ENCODE results near the gene DIPK2B.

Gene DIPK2B

GRCh38 chrX:45200741-45201234 is at the start of gene DIPK2B:
DIPK2B (minus strand) TSS chrX:45200876; CDS start chrX:45200826, 50 bp downstream.
- DNase-seq, result no peak

GRCh38 chrX:45240301-45240700 is 39.6 kb upstream of the DIPK2B start:
- DNase-seq, result no peak

GRCh38 chrX:45238489-45238888 is 37.8 kb upstream of the DIPK2B start:
- DNase-seq, result no peak

GRCh38 chrX:45233531-45233930 is 32.9 kb upstream of the DIPK2B start:
- no peak for DNase-seq

- DNase-seq, result peak; percentile 21 to 45
Observed at GRCh38 chrX:45232139-45232538, 31.5 kb upstream of the DIPK2B start.

GRCh38 chrX:45230410-45230809 is 29.7 kb upstream of the DIPK2B start:
- DNase-seq, result no peak

GRCh38 chrX:45229348-45229747 is 28.7 kb upstream of the DIPK2B start:
- no peak for DNase-seq

GRCh38 chrX:45228126-45228525 is 27.4 kb upstream of the DIPK2B start:
- no peak for DNase-seq

GRCh38 chrX:45208121-45208856 is 7.6 kb upstream of the DIPK2B start:
- DNase-seq, result no peak

- no peak for DNase-seq
Observed at GRCh38 chrX:45202171-45202570, 1.5 kb upstream of the DIPK2B start.

GRCh38 chrX:45198706-45199105 is 2.0 kb downstream of the DIPK2B start:
- no peak for DNase-seq

- no peak for DNase-seq
Observed at GRCh38 chrX:45198301-45198700, 2.4 kb downstream of the DIPK2B start.

GRCh38 chrX:45196701-45197100 is 4.0 kb downstream of the DIPK2B start:
- no peak for DNase-seq

GRCh38 chrX:45191820-45192409 is 8.8 kb downstream of the DIPK2B start:
- DNase-seq, result no peak

GRCh38 chrX:45191383-45191782 is 9.3 kb downstream of the DIPK2B start:
- DNase-seq, result peak in 1 of 2 donors; percentile 2

- DNase-seq, result no peak
Observed at GRCh38 chrX:45187731-45188130, 12.9 kb downstream of the DIPK2B start.

- no peak for DNase-seq
Observed at GRCh38 chrX:45186643-45187026, 14.0 kb downstream of the DIPK2B start.

- DNase-seq, result no peak
Observed at GRCh38 chrX:45184211-45184610, 16.5 kb downstream of the DIPK2B start.

GRCh38 chrX:45172890-45173289 is 27.8 kb downstream of the DIPK2B start:
- no peak for DNase-seq

GRCh38 chrX:45166781-45167180 is 33.9 kb downstream of the DIPK2B start:
- DNase-seq, result no peak

- no peak for DNase-seq
Observed at GRCh38 chrX:45165726-45166125, 35.0 kb downstream of the DIPK2B start.

GRCh38 chrX:45164995-45165394 is 35.7 kb downstream of the DIPK2B start:
- no peak for DNase-seq

GRCh38 chrX:45164021-45164621 is 36.6 kb downstream of the DIPK2B start:
- DNase-seq, result no peak

GRCh38 chrX:45157647-45158046 is 43.0 kb downstream of the DIPK2B start:
- no peak for DNase-seq

All from CD4-positive, alpha-beta T cell treated with Interferon alpha-2 for 1 hour (primary cell).